OCI-LY7 (cell line): Measurements from ENCODE around the gene TUBGCP2. TPM values are rescaled to one million over a fixed set of nuclear protein-coding genes. Genes with fewer than 3 reads are reported as not detected.

Experiments used
- BruUV-seq: library from RNA; stranded (reverse); fragments of 400-500 nt; replicated peaks from 2 replicates; lab custom pipeline; 2021; lab: Mats Ljungman, UMichigan
- CTCF ChIA-PET: fragments of 300-600 bp; sonication (Branson Sonifier 250); formaldehyde crosslinking; loops from one replicate; lab custom pipeline; 2022; ENCODE audit warnings: antibody characterized with exemption; ENCODE audit not compliant: unreplicated experiment; lab: Charles Lee
- POLR2A ChIA-PET: fragments of 300-600 bp; sonication (Branson Sonifier 250); formaldehyde crosslinking; loops from one replicate; lab custom pipeline; 2022; ENCODE audit warnings: antibody characterized with exemption; lab: Charles Lee
- DNase-seq: peaks from one replicate; pipeline ENCODE4 v3.0.0-alpha.2; 2015; ENCODE audit warnings: low spot score
- H2AFZ ChIP-seq: fragments of 200-600 bp; sonication (generic), shearing (Covaris generic); 2 replicates; pipeline ENCODE4 v1.6.1; 2014; ENCODE audit warnings: mild to moderate bottlenecking, antibody characterized with exemption, low read length, moderate library complexity
- H3K27ac ChIP-seq: fragments of 200-600 bp; sonication (generic); 2 replicates; pipeline ENCODE4 v1.5.1; 2014; ENCODE audit warnings: mixed run types, low read depth, mild to moderate bottlenecking, moderate library complexity, low read length, inconsistent platforms; ENCODE audit not compliant: poor library complexity, severe bottlenecking
- H3K36me3 ChIP-seq: fragments of 200-600 bp; sonication (generic); 2 replicates; pipeline ENCODE4 v1.6.1; 2014; ENCODE audit warnings: mild to moderate bottlenecking, antibody characterized with exemption, low read length, moderate library complexity, mixed read lengths; ENCODE audit not compliant: insufficient read depth
- H3K4me1 ChIP-seq: fragments of 200-600 bp; sonication (generic); 2 replicates; pipeline ENCODE4 v1.5.1; 2014; ENCODE audit warnings: mild to moderate bottlenecking, low read length; ENCODE audit not compliant: insufficient read depth, poor library complexity, severe bottlenecking
- H3K4me2 ChIP-seq: fragments of 200-600 bp; sonication (generic); 2 replicates; pipeline ENCODE4 v1.6.1; 2014; ENCODE audit warnings: mild to moderate bottlenecking, low read length
- H3K4me3 ChIP-seq: fragments of 200-600 bp; sonication (generic); 2 replicates; pipeline ENCODE4 v1.5.1; 2014; ENCODE audit warnings: mild to moderate bottlenecking, low read depth, low read length; ENCODE audit not compliant: poor library complexity, severe bottlenecking
- H3K79me2 ChIP-seq: fragments of 200-600 bp; sonication (generic); 2 replicates; pipeline ENCODE4 v1.6.1; 2016; ENCODE audit warnings: low read depth, mild to moderate bottlenecking, low read length, moderate library complexity, mixed read lengths; ENCODE audit not compliant: insufficient read depth
- H3K9me2 ChIP-seq: fragments of 200-600 bp; sonication (generic); 2 replicates; pipeline ENCODE4 v1.6.1; 2016; ENCODE audit warnings: mild to moderate bottlenecking, low read length, mixed read lengths; ENCODE audit not compliant: insufficient read depth
- H3K9me3 ChIP-seq: fragments of 200-600 bp; sonication (generic); 2 replicates; pipeline ENCODE4 v1.6.1; 2014; ENCODE audit warnings: mild to moderate bottlenecking, mixed run types, low read length, mixed read lengths
- H4K20me1 ChIP-seq: fragments of 200-600 bp; sonication (generic); 2 replicates; pipeline ENCODE4 v1.6.1; 2014; ENCODE audit warnings: mild to moderate bottlenecking, antibody characterized with exemption, low read length, moderate library complexity, mixed read lengths; ENCODE audit not compliant: insufficient read depth
- CTCF ChIP-seq: fragments of 200-600 bp; sonication (generic); conservative IDR thresholded peaks from 2 replicates; pipeline ENCODE4 v1.5.1; 2014; ENCODE audit warnings: mild to moderate bottlenecking, antibody characterized with exemption, low read length, moderate library complexity, mixed read lengths
- EZH2phosphoT487 ChIP-seq: fragments of 200-600 bp; sonication (generic); IDR thresholded peaks from 2 replicates; pipeline ENCODE4 v1.6.1; 2018; ENCODE audit warnings: low read depth, borderline replicate concordance, mild to moderate bottlenecking, mixed run types, antibody characterized with exemption, low read length, moderate library complexity, mixed read lengths
- intact Hi-C: fragments of 100-400 bp; cut with micrococcal nuclease; formaldehyde crosslinking; loops from one replicate; pipeline ENCODE4 v1.10.0; 2022; ENCODE audit not compliant: unreplicated experiment
- total RNA-seq, 2 experiments: library from RNA; depleted of rRNA in 1 of 2; stranded (reverse); fragments of >200 nt in 1 of 2; shearing (Covaris generic) in 1 of 2; gene quantifications; 2 replicates each; pipeline ENCODE4 v1.2.3, GENCODE V29; 2014 to 2022

TUBGCP2 gene
- total RNA-seq, 2 experiments from 2014 or later, result 40.5 to 56.1 TPM

GRCh38 chr10:133294189-133294588, 14.5 kb downstream of the TUBGCP2 start:
- Histone ChIP-seq H3K4me1 (no peaks in the 10 kb centered on the region), H3K9me2 (no peaks in the 10 kb centered on the region), H2AFZ (no peak overlapping the region), H3K4me3 (no peak overlapping the region), H3K79me2 (no peaks in the 10 kb centered on the region), H4K20me1 (no peaks in the 10 kb centered on the region), H3K4me2 (no peak overlapping the region), H3K9me3 (no peaks in the 10 kb centered on the region), H3K27ac (no peak overlapping the region), H3K36me3 (peaks cover 84% of the 10 kb centered on the region)
- intact Hi-C loops, result no loop called here
- DNase-seq, result no peak
- POLR2A ChIA-PET, result no interaction called here
- BruUV-seq, result TSS peak; percentile 44
- TF ChIP-seq EZH2phosphoT487, result no peak
- no peak for TF ChIP-seq CTCF
- CTCF ChIA-PET, result no interaction called here

- peaks cover 84% of the 10 kb centered on the region for H3K36me3 ChIP-seq
- DNase-seq, result no peak
- no peak overlapping the region for H3K4me3 ChIP-seq
- intact Hi-C loops, result no loop called here
- no peaks in the 10 kb centered on the region for H3K9me3 ChIP-seq
- no peak overlapping the region for H3K4me2 ChIP-seq
- ChIA-PET CTCF (no interaction called here), POLR2A (no interaction called here)
- no peaks in the 10 kb centered on the region for H4K20me1 ChIP-seq
- no peaks in the 10 kb centered on the region for H3K79me2 ChIP-seq
- BruUV-seq, result no TSS peak
- TF ChIP-seq CTCF, result no peak
- no peak for TF ChIP-seq EZH2phosphoT487
- H3K9me2 ChIP-seq, result no peaks in the 10 kb centered on the region
- H2AFZ ChIP-seq, result no peak overlapping the region
- no peaks in the 10 kb centered on the region for H3K4me1 ChIP-seq
- H3K27ac ChIP-seq, result no peak overlapping the region
These were observed 14.9 kb downstream of the TUBGCP2 start for GRCh38 chr10:133293810-133294119.

GRCh38 chr10:133292919-133293809, 15.5 kb downstream of the TUBGCP2 start:
- Histone ChIP-seq H3K9me3 (no peaks in the 10 kb centered on the region), H2AFZ (no peak overlapping the region), H3K4me3 (no peak overlapping the region), H3K4me2 (no peak overlapping the region), H3K27ac (no peak overlapping the region), H3K4me1 (no peaks in the 10 kb centered on the region), H4K20me1 (no peaks in the 10 kb centered on the region), H3K9me2 (no peaks in the 10 kb centered on the region), H3K36me3 (peaks cover 84% of the 10 kb centered on the region), H3K79me2 (no peaks in the 10 kb centered on the region)
- CTCF ChIA-PET, result no interaction called here
- intact Hi-C loops, result no loop called here
- POLR2A ChIA-PET, result interaction anchor here (0.6 kb wide), 1 partner anchor 31 kb away, joined by 3 read pairs; no protein-coding TSS in a partner anchor
- no TSS peak for BruUV-seq
- no peak for DNase-seq
- no peak for TF ChIP-seq EZH2phosphoT487
- TF ChIP-seq CTCF, result no peak
